NCI-H774 (cell line): ENCODE measurements around the gene ANKHD1.
"Not testable (repeated sequence)": the region's sequence is repeated elsewhere in the genome, so short reads cannot be mapped to it uniquely, and the experiment has no call there.

ENCODE experiments used
- DNase-seq: peaks from one replicate; lab custom pipeline; 2025; lab: John Stamatoyannopoulos, UW

The ANKHD1 gene

GRCh38 chr5:140381351-140381750, 20.3 kb upstream of the ANKHD1 start:
- no peak for DNase-seq

- DNase-seq: no peak
Measured at GRCh38 chr5:140381972-140382371, 19.7 kb upstream of the ANKHD1 start.

- no peak for DNase-seq
Measured at GRCh38 chr5:140382866-140383265, 18.8 kb upstream of the ANKHD1 start.

- no peak for DNase-seq
Measured at GRCh38 chr5:140383300-140383699, 18.3 kb upstream of the ANKHD1 start.

GRCh38 chr5:140388052-140388451, 13.6 kb upstream of the ANKHD1 start:
- no peak for DNase-seq

- no peak for DNase-seq
Measured at GRCh38 chr5:140391312-140391711, 10.3 kb upstream of the ANKHD1 start.

GRCh38 chr5:140391732-140392131, 9.9 kb upstream of the ANKHD1 start:
- DNase-seq: no peak

GRCh38 chr5:140393738-140394137, 7.9 kb upstream of the ANKHD1 start:
- DNase-seq: no peak

- DNase-seq: no peak
Measured at GRCh38 chr5:140398379-140398811, 3.2 kb upstream of the ANKHD1 start.

GRCh38 chr5:140399979-140400729, 1.5 kb upstream of the ANKHD1 start:
- DNase-seq: no peak

- peak; percentile 92 for DNase-seq
Measured at GRCh38 chr5:140400730-140401361, 787 bp upstream of the ANKHD1 start.

GRCh38 chr5:140402258-140403074, 833 bp downstream of the ANKHD1 start:
- DNase-seq: no peak

GRCh38 chr5:140403613-140404012, 2.0 kb downstream of the ANKHD1 start:
- no peak for DNase-seq

- peak; percentile 3 for DNase-seq
Measured at GRCh38 chr5:140408750-140409241, 7.2 kb downstream of the ANKHD1 start.

- no peak for DNase-seq
Measured at GRCh38 chr5:140413230-140413629, 11.6 kb downstream of the ANKHD1 start.

GRCh38 chr5:140417235-140417634, 15.6 kb downstream of the ANKHD1 start:
- DNase-seq: no peak

GRCh38 chr5:140418862-140419520, 17.4 kb downstream of the ANKHD1 start:
- DNase-seq: no peak

- no peak for DNase-seq
Measured at GRCh38 chr5:140420226-140420570, 18.6 kb downstream of the ANKHD1 start.

GRCh38 chr5:140420665-140421361, 19.2 kb downstream of the ANKHD1 start:
- no peak for DNase-seq

- not testable (repeated sequence) for DNase-seq
Measured at GRCh38 chr5:140421375-140421774, 19.7 kb downstream of the ANKHD1 start.

GRCh38 chr5:140423609-140424008, 22.0 kb downstream of the ANKHD1 start:
- no peak for DNase-seq

GRCh38 chr5:140424135-140424534, 22.5 kb downstream of the ANKHD1 start:
- DNase-seq: no peak
